Measurements from ENCODE around the gene KPNA4.

DNA sequence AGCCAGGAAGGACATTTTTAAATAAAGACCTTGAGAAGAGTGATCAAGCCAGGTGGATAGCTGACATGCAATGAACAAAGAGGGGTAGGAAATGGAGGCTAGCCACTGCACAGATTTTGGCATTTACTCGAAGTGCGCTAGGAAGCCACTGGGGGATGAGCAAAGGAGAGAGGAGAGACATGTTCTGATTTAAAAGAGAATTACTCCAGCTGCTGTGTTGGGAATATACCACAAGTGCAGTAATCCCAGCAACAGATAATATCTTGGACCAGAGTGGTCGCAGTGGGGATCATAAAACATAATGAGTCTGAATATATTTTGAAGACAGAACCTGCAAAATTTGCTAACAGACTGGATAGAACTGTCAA lies 19.9 kb downstream of the KPNA4 start:
- TF ChIP-seq, protein P1, sequence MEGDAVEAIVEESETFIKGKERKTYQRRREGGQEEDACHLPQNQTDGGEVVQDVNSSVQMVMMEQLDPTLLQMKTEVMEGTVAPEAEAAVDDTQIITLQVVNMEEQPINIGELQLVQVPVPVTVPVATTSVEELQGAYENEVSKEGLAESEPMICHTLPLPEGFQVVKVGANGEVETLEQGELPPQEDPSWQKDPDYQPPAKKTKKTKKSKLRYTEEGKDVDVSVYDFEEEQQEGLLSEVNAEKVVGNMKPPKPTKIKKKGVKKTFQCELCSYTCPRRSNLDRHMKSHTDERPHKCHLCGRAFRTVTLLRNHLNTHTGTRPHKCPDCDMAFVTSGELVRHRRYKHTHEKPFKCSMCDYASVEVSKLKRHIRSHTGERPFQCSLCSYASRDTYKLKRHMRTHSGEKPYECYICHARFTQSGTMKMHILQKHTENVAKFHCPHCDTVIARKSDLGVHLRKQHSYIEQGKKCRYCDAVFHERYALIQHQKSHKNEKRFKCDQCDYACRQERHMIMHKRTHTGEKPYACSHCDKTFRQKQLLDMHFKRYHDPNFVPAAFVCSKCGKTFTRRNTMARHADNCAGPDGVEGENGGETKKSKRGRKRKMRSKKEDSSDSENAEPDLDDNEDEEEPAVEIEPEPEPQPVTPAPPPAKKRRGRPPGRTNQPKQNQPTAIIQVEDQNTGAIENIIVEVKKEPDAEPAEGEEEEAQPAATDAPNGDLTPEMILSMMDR (IDR thresholded peaks at IDR 0.05), result no peak
- no peak for TF ChIP-seq POLR2A (IDR thresholded peaks at IDR 0.05)
